HFF-Myc (cell line): Measurements from ENCODE around the gene CKB.

Source experiments
- DNase-seq: peaks from one replicate; pipeline ENCODE4 v3.0.0-alpha.2; 2011; ENCODE audit warnings: low read depth; ENCODE audit errors: extremely low read depth
- H3K4me3 ChIP-seq: replicated peaks from 2 replicates; pipeline ENCODE4 v1.5.1; 2011; ENCODE audit warnings: low read depth, mild to moderate bottlenecking, control low read depth, low read length
- CTCF ChIP-seq: IDR thresholded peaks from 2 replicates; pipeline ENCODE4 v1.5.1; 2012; ENCODE audit warnings: mild to moderate bottlenecking, low read depth, low read length, control low read depth; ENCODE audit errors: missing control alignments

Gene CKB

GRCh38 chr14:103555559-103556337 is 33.1 kb upstream of the CKB start:
- DNase-seq = no peak

GRCh38 chr14:103552846-103553210 is 30.2 kb upstream of the CKB start:
- no peak for TF ChIP-seq CTCF
- DNase-seq = no peak
- H3K4me3 ChIP-seq = no peak overlapping the region

More at GRCh38 chr14:103555559-103556337, 33.1 kb upstream of the CKB start:
- no peak overlapping the region for H3K4me3 ChIP-seq
- TF ChIP-seq CTCF = no peak

- no peak overlapping the region for H3K4me3 ChIP-seq
- no peak for TF ChIP-seq CTCF
- DNase-seq = no peak
These were observed 29.6 kb upstream of the CKB start for GRCh38 chr14:103552011-103552845.

GRCh38 chr14:103551338-103551762 is 28.7 kb upstream of the CKB start:
- no peak for TF ChIP-seq CTCF
- no peak for DNase-seq
- no peak overlapping the region for H3K4me3 ChIP-seq

DNA sequence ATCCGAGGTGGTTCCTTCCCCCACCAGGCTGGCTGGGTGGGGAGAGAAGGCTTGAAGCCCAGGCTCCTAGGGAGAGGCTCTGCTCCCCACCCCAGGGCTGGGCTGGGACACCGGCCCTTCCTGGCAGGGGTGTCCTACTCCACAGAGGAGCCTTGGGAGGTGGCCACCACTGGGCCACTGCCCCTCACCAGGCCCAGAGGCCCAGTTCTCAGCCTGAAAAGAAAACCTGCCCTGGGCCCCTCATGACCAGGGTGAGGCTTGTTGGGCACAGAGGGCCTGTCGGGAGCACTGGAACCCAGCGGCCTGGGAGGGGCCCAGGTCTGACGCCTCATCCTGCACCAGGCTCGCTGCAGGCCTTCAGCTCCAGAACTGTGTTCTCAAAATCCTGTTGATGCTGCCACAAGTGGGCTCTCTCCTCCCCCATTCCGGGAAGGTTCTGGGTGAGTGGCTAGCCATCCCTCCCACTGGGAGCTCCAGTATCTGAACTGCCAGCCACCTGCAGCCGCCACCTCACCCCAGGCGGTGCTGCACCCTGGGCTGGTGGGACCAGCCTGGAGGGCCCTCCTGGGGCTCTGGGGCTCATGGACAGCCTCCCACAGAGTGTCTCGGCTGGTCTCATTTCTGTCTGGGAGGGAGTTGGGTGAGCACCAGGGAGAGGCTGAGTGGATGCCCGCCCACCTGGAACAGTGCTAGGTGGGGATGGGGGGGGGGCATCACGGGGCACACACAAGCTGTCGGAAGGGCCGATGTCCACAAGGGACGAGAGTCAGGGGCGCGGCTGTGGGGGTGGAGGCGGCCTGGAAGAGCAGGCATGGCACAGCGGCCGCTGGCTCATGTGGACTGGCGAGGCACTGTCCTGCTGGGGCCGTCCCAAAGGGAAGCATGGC is 28.1 kb upstream of the CKB start:
- TF ChIP-seq CTCF = no peak
- no peak overlapping the region for H3K4me3 ChIP-seq
- no peak for DNase-seq
